VCaP (cell line): ENCODE data around the gene PTGIS.

Source experiments
- H3K27ac ChIP-seq: fragments of 450-650 bp; 2 replicates; pipeline ENCODE4 v1.5.1; 2017
- TF ChIP-seq, protein P1 (sequence below): fragments of 450-650 bp; conservative IDR thresholded peaks from 2 replicates; pipeline ENCODE4 v1.5.1; 2017; ENCODE audit warnings: mild to moderate bottlenecking, moderate library complexity

The PTGIS gene

DNA sequence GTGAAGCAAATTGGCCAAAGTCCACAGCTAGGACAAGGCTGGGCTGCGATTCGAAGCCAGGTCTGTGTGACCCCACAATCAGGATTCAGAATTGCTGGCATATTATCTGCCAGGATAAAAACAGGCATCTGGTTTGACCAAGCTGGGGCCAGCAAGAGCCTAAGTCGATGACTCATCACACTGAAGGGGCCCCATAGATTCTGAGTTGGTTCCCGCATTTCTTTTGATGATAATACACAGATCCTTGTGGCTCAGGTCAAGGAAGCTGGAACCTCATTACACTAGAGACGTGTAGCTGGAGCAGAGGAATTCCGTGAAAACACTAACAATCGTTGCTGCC, 92.0 kb downstream of the PTGIS start:
- no peak overlapping the region for H3K27ac ChIP-seq
- TF ChIP-seq, protein P1, sequence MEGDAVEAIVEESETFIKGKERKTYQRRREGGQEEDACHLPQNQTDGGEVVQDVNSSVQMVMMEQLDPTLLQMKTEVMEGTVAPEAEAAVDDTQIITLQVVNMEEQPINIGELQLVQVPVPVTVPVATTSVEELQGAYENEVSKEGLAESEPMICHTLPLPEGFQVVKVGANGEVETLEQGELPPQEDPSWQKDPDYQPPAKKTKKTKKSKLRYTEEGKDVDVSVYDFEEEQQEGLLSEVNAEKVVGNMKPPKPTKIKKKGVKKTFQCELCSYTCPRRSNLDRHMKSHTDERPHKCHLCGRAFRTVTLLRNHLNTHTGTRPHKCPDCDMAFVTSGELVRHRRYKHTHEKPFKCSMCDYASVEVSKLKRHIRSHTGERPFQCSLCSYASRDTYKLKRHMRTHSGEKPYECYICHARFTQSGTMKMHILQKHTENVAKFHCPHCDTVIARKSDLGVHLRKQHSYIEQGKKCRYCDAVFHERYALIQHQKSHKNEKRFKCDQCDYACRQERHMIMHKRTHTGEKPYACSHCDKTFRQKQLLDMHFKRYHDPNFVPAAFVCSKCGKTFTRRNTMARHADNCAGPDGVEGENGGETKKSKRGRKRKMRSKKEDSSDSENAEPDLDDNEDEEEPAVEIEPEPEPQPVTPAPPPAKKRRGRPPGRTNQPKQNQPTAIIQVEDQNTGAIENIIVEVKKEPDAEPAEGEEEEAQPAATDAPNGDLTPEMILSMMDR: no peak

DNA sequence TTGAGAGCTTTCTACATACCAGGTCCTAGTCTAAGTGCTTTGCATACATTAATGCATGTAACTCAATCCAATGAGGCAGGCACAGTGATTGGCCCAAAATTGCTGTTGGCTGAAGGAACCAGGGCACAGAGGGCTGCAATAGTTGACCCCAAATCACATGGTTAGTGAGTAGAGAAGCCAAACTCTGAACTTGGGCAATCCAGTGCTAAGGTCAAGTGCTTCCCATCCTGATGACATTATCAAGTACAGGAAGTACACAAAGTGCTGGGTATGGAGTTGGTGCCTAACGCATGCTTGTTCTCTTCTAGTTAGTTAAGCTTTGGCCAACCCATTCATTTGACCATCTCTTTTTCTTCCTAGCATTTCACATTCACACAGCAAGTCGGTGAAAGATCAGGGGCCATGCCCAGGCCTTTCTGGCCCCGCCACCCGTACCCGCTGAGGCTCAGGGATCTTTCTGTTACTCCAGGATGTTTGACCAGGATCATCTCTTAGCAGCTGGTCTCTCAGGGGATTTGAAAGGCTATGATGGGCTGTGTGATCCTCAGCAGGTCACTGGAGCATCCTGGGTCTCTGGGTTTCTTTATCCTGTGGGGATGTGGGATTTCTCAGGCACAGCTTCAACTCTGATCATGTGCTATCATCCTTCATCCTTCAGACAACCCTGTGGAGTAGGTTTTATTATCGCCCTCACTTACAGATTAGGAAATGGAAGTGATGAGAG, 92.5 kb downstream of the PTGIS start:
- no peak overlapping the region for H3K27ac ChIP-seq
- TF ChIP-seq, protein P1: no peak

- TF ChIP-seq, protein P1: no peak
Observed at GRCh38 chr20:49471397-49471796, 96.5 kb downstream of the PTGIS start.

DNA sequence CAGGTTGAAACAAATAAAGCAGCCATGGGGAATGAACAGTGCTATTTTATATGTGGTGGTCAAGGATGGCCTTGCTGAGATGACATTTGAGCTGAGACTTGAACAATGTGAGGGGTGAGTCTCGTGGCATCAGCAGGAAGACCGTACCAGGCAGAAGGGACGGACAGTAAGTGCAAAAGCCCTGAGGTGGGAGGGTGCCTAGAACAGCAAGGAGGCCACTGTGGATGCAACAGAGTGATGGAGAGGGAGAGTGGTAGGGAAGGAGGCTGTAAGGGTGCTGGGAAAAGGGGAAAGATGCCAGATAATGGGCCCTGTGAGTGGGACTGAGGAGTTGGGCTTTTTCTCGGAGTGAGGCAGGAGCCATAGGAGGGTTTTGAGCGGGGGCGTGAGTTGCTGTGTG, 97.0 kb downstream of the PTGIS start:
- no peak overlapping the region for H3K27ac ChIP-seq
- TF ChIP-seq, protein P1: no peak

More at GRCh38 chr20:49471397-49471796, 96.5 kb downstream of the PTGIS start:
- no peak overlapping the region for H3K27ac ChIP-seq

DNA sequence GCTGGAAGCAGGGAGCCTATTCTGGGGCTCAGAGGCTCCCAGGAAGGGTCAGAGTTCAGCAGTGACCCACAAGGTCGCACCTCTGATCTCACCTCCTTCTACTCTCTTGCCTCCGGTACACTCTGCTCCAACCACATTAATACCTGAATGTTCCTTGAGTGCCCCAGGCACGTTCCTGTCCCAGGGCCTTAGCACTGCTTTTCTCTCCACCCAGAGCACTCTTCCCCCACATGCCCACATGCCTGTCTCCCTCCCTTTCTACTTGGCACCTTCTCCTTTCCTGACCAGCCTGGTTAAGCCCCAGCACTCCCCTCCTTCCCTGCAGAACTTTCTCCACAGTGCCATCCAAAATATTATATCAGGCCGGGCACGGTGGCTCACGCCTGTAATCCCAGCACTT, 98.9 kb downstream of the PTGIS start:
- TF ChIP-seq, protein P1: no peak

GRCh38 chr20:49468412-49468811, 99.5 kb downstream of the PTGIS start:
- TF ChIP-seq, protein P1: no peak
- H3K27ac ChIP-seq: no peak overlapping the region

More for the DNA sequence above, 98.9 kb downstream of the PTGIS start:
- H3K27ac ChIP-seq: no peak overlapping the region

- H3K27ac ChIP-seq: no peak overlapping the region
- TF ChIP-seq, protein P1: no peak
Observed at GRCh38 chr20:49466114-49466912, 101.6 kb downstream of the PTGIS start.
